H9 (cell line): ENCODE measurements around the gene PGBD5. TPM values are rescaled to one million over a fixed set of nuclear protein-coding genes. Genes with fewer than 3 reads are reported as not detected.

Experiments
- DNase-seq: peaks from one replicate; pipeline ENCODE4 v3.0.0-alpha.2; 2017
- H2AFZ ChIP-seq: one replicate; pipeline ENCODE4 v1.6.1; 2013; ENCODE audit warnings: mild to moderate bottlenecking, low read length, control low read depth, moderate library complexity
- H2AK5ac ChIP-seq: 2 replicates; pipeline ENCODE4 v1.6.1; 2013; ENCODE audit warnings: low read length, control low read depth, mixed read lengths; ENCODE audit not compliant: insufficient read length
- H2BK120ac ChIP-seq: one replicate; pipeline ENCODE4 v1.6.1; 2013; ENCODE audit warnings: low read depth, mild to moderate bottlenecking, low read length, control low read depth, inconsistent platforms; ENCODE audit not compliant: poor library complexity, severe bottlenecking
- H2BK12ac ChIP-seq: 2 replicates; pipeline ENCODE4 v1.6.1; 2013; ENCODE audit warnings: low read length, control low read depth, mixed read lengths, low read depth; ENCODE audit not compliant: insufficient read length
- H2BK15ac ChIP-seq: 2 replicates; pipeline ENCODE4 v1.6.1; 2013; ENCODE audit warnings: low read depth, low read length, control low read depth
- H2BK20ac ChIP-seq: one replicate; pipeline ENCODE4 v1.6.1; 2013; ENCODE audit warnings: low read depth, mild to moderate bottlenecking, low read length, control low read depth, inconsistent platforms; ENCODE audit not compliant: poor library complexity, severe bottlenecking
- H2BK5ac ChIP-seq: 2 replicates; pipeline ENCODE4 v1.6.1; 2013; ENCODE audit warnings: low read length, control low read depth, mixed read lengths; ENCODE audit not compliant: insufficient read length
- H3K14ac ChIP-seq: 2 replicates; pipeline ENCODE4 v1.6.1; 2013; ENCODE audit warnings: low read length, control low read depth; ENCODE audit not compliant: insufficient read depth
- H3K18ac ChIP-seq: 2 replicates; pipeline ENCODE4 v1.6.1; 2013; ENCODE audit warnings: low read depth, mild to moderate bottlenecking, mixed read lengths, low read length, control low read depth; ENCODE audit not compliant: insufficient read length
- H3K23ac ChIP-seq: 2 replicates; pipeline ENCODE4 v1.6.1; 2013; ENCODE audit warnings: low read length, control low read depth, mixed read lengths, low read depth; ENCODE audit not compliant: insufficient read length
- H3K23me2 ChIP-seq: 2 replicates; pipeline ENCODE4 v1.6.1; 2013; ENCODE audit warnings: low read depth, mild to moderate bottlenecking, mixed read lengths, low read length, control low read depth; ENCODE audit not compliant: insufficient read length, poor library complexity, severe bottlenecking
- H3K27ac ChIP-seq: 2 replicates; pipeline ENCODE4 v1.5.1; 2013; ENCODE audit warnings: low read length, control low read depth, mixed read lengths, low read depth; ENCODE audit not compliant: insufficient read length
- H3K27me3 ChIP-seq: 2 replicates; pipeline ENCODE4 v1.6.1; 2013; ENCODE audit warnings: low read length, control low read depth, inconsistent platforms; ENCODE audit not compliant: insufficient read depth
- H3K4ac ChIP-seq: 2 replicates; pipeline ENCODE4 v1.6.1; 2013; ENCODE audit warnings: low read depth, mild to moderate bottlenecking, control low read depth, inconsistent platforms, low read length, moderate library complexity
- H3K4me1 ChIP-seq: 2 replicates; pipeline ENCODE4 v1.6.1; 2013; ENCODE audit warnings: low read length, control low read depth, inconsistent platforms; ENCODE audit not compliant: insufficient read depth
- H3K4me2 ChIP-seq: 2 replicates; pipeline ENCODE4 v1.6.1; 2013; ENCODE audit warnings: low read length, control low read depth, mixed read lengths; ENCODE audit not compliant: insufficient read length, insufficient read depth
- H3K56ac ChIP-seq: 2 replicates; pipeline ENCODE4 v1.6.1; 2013; ENCODE audit warnings: low read depth, mild to moderate bottlenecking, mixed read lengths, low read length, control low read depth; ENCODE audit not compliant: insufficient read length
- H3K79me1 ChIP-seq: 2 replicates; pipeline ENCODE4 v1.6.1; 2013; ENCODE audit warnings: low read depth, mild to moderate bottlenecking, moderate library complexity, low read length, control low read depth, inconsistent platforms; ENCODE audit not compliant: insufficient read depth, poor library complexity, severe bottlenecking
- H3K79me2 ChIP-seq: 2 replicates; pipeline ENCODE4 v1.6.1; 2013; ENCODE audit warnings: low read length, control low read depth, inconsistent platforms; ENCODE audit not compliant: insufficient read depth
- H3K9ac ChIP-seq: 2 replicates; pipeline ENCODE4 v1.6.1; 2013; ENCODE audit warnings: low read length, control low read depth, mixed read lengths; ENCODE audit not compliant: insufficient read length; ENCODE audit errors: extremely low read depth
- H3K9me3 ChIP-seq: one replicate; pipeline ENCODE4 v1.6.1; 2013; ENCODE audit warnings: low read depth, low read length, inconsistent platforms; ENCODE audit not compliant: control insufficient read depth
- H3T11ph ChIP-seq: one replicate; pipeline ENCODE4 v1.6.1; 2013; ENCODE audit warnings: mild to moderate bottlenecking, low read length, control low read depth, inconsistent platforms
- H4K20me1 ChIP-seq: one replicate; pipeline ENCODE4 v1.6.1; 2013; ENCODE audit not compliant: control insufficient read depth, insufficient read length, insufficient read depth
- H4K5ac ChIP-seq: 2 replicates; pipeline ENCODE4 v1.6.1; 2013; ENCODE audit warnings: low read depth, mild to moderate bottlenecking, mixed read lengths, low read length, control low read depth; ENCODE audit not compliant: insufficient read length
- H4K8ac ChIP-seq: replicated peaks from 2 replicates; pipeline ENCODE4 v1.6.1; 2013; ENCODE audit warnings: low read length, control low read depth, mixed read lengths, low read depth; ENCODE audit not compliant: insufficient read length
- H4K91ac ChIP-seq: 2 replicates; pipeline ENCODE4 v1.6.1; 2013; ENCODE audit warnings: low read depth, mild to moderate bottlenecking, moderate library complexity, mixed read lengths, low read length, control low read depth; ENCODE audit not compliant: insufficient read length
- H3K27ac Mint-ChIP-seq, 3 experiments: 2 replicates in 2 of 3; 3 replicates in 1 of 3; pipeline ENCODE4 v1.8.0; 2020 to 2021; ENCODE audit warnings: mixed read lengths in 3 of 3, mild to moderate bottlenecking in 1 of 3, moderate library complexity in 1 of 3
- H3K27me3 Mint-ChIP-seq: 2 replicates; pipeline ENCODE4 v1.8.0; 2021; ENCODE audit warnings: low read depth, mild to moderate bottlenecking, moderate library complexity, mixed read lengths
- H3K36me3 Mint-ChIP-seq, 3 experiments: 2 replicates in 2 of 3; 3 replicates in 1 of 3; pipeline ENCODE4 v1.8.0; 2020 to 2021; ENCODE audit warnings: low read depth in 3 of 3, mixed read lengths in 3 of 3; ENCODE audit not compliant: insufficient read depth in 1 of 3
- H3K4me1 Mint-ChIP-seq, 2 experiments: 2 replicates each; pipeline ENCODE4 v1.8.0; 2020; ENCODE audit warnings: mixed read lengths in 2 of 2
- H3K4me3 Mint-ChIP-seq, 2 experiments: 2 replicates in 1 of 2; 3 replicates in 1 of 2; pipeline ENCODE4 v1.8.0; 2020 to 2021; ENCODE audit warnings: mild to moderate bottlenecking in 2 of 2, mixed read lengths in 2 of 2, moderate library complexity in 1 of 2
- H3K9me3 Mint-ChIP-seq, 2 experiments: 2 replicates in 1 of 2; 3 replicates in 1 of 2; pipeline ENCODE4 v1.8.0; 2020; ENCODE audit warnings: mild to moderate bottlenecking in 2 of 2, mixed read lengths in 2 of 2, moderate library complexity in 1 of 2
- CTCF ChIP-seq: fragments of 200-600 bp; sonication (generic); conservative IDR thresholded peaks from 3 replicates; pipeline ENCODE4 v1.8.0; 2021; ENCODE audit warnings: antibody characterized with exemption, mild to moderate bottlenecking
- WGBS: extraction: QIAGEN DNeasy Blood & Tissue Kit; methylation state at CpG from one replicate; pipeline ENCODE4 v1.1.7; 2013; ENCODE audit warnings: missing lambda C conversion rate, low lambda C conversion rate, mixed read lengths; ENCODE audit not compliant: insufficient read length; ENCODE audit errors: extremely low coverage; 5-methylcytosine and 5-hydroxymethylcytosine counted together
- total RNA-seq: library from RNA; stranded (reverse); gene quantifications from 2 replicates; pipeline ENCODE4 v1.2.1, GENCODE V29; 2021

The PGBD5 gene
- total RNA-seq, 1 experiment from 2014 or later: 19.1 TPM

- no peak overlapping the region for H3K27ac Mint-ChIP-seq
These were observed 87.1 kb downstream of the PGBD5 start for GRCh38 chr1:230339033-230339432.

More at GRCh38 chr1:230339033-230339432, 87.1 kb downstream of the PGBD5 start:
- no peaks in the 10 kb centered on the region for H3K79me2 ChIP-seq
- H3K4me3 Mint-ChIP-seq: no peak overlapping the region
- no peak overlapping the region for H3K56ac ChIP-seq
- H4K20me1 ChIP-seq: no peaks in the 10 kb centered on the region
- H3K27me3 ChIP-seq: no peaks in the 10 kb centered on the region
- no peak overlapping the region for H3K14ac ChIP-seq
- no peak overlapping the region for H4K8ac ChIP-seq
- no peak overlapping the region for H2AK5ac ChIP-seq
- H3K9me3 Mint-ChIP-seq: no peaks in the 10 kb centered on the region
- no peaks in the 10 kb centered on the region for H3K79me1 ChIP-seq
- no peak overlapping the region for H2BK15ac ChIP-seq
- no peak overlapping the region for H3K4ac ChIP-seq
- no peak overlapping the region for H4K5ac ChIP-seq
- no peaks in the 10 kb centered on the region for H3K4me1 ChIP-seq
- WGBS: no CpG with 5 or more reads among the region's 8 CpGs
- no peak overlapping the region for H2BK5ac ChIP-seq
- no peaks in the 10 kb centered on the region; the same call in 1 of the 2 replicates for H3K27me3 Mint-ChIP-seq
- H2BK12ac ChIP-seq: no peak overlapping the region
- no peak overlapping the region for H3K18ac ChIP-seq
- H2AFZ ChIP-seq: no peak overlapping the region
- H4K91ac ChIP-seq: no peak overlapping the region
- TF ChIP-seq CTCF: no peak
- no peak overlapping the region for H3T11ph ChIP-seq
- H3K36me3 Mint-ChIP-seq: peaks cover 12 to 20% (median 14%) of the 10 kb centered on the region in 3 experiments; a peak in 5 of 7 replicates
- no peak overlapping the region for H2BK120ac ChIP-seq
- no peak overlapping the region for H2BK20ac ChIP-seq
- no peak for DNase-seq
- H3K9me3 ChIP-seq: no peaks in the 10 kb centered on the region
- H3K23ac ChIP-seq: no peak overlapping the region
- H3K23me2 ChIP-seq: no peaks in the 10 kb centered on the region
- H3K4me2 ChIP-seq: no peak overlapping the region
- peaks cover 6 to 16% of the 10 kb centered on the region in 2 experiments for H3K4me1 Mint-ChIP-seq
- H3K27ac ChIP-seq: no peak overlapping the region
- no peak overlapping the region for H3K9ac ChIP-seq
